ENCODE data around the gene BDP1. TPM values are rescaled to one million over a fixed set of nuclear protein-coding genes. Genes with fewer than 3 reads are reported as not detected.

The BDP1 gene
- total RNA-seq, 1 experiment from 2014 or later: 22.0 TPM

DNA sequence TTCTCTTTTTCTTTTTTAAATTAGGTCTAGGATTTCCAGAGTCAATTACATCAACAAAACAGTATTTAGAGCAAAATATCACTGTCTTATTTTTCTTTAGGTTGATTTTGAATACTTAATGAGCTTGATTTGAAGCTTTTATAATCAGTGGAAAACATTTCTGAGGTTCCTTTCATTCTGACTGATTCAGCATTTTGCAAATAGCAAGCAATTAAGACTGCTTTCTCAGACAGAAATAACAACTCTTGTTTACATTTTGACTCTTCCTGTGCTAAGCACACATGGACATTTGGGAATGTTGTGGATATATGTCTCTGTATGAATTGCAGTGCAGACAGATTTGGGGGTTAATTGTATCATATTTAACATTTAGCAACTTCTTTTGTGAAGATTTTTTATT lies 109.4 kb downstream of the BDP1 start:
- CTCF ChIA-PET: no interaction called here
- Histone ChIP-seq H4K20me1 (ENCODE audit: insufficient read depth) (no peaks in the 10 kb centered on the region), H3K4me2 (ENCODE audit: low read length) (no peak overlapping the region), H3K4me3 (replicated peaks in 1 of 2; ENCODE audit: low read depth in 1 of 2, low read length in 2 of 2) (no peak overlapping the region), H3K9ac (ENCODE audit: low read length) (no peak overlapping the region), H2AFZ (ENCODE audit: low read depth, low read length, poor library complexity, severe bottlenecking) (no peak overlapping the region), H3K27me3 (ENCODE audit: insufficient read depth, low read length) (no peaks in the 10 kb centered on the region), H3K9me2 (ENCODE audit: insufficient read depth) (no peaks in the 10 kb centered on the region), H3K36me3 (ENCODE audit: control insufficient read depth in 1 of 2, insufficient read depth in 2 of 2, low read length in 2 of 2) (peaks cover 12 to 24% of the 10 kb centered on the region in 2 experiments; a peak in 3 of 4 replicates), H3K9me3 (ENCODE audit: control insufficient read depth in 1 of 2, insufficient read depth in 1 of 2, low read depth in 1 of 2, low read length in 2 of 2) (no peaks in the 10 kb centered on the region), H3K79me2 (ENCODE audit: insufficient read depth, low read length) (no peaks in the 10 kb centered on the region), H3K4me1 (ENCODE audit: control insufficient read depth in 1 of 2, insufficient read depth in 2 of 2, low read length in 2 of 2) (no peaks in the 10 kb centered on the region), H3K27ac (ENCODE audit: low read depth, low read length) (no peak overlapping the region)
- POLR2A ChIA-PET: no interaction called here
- RAD21 ChIA-PET (ENCODE audit: low non-redundant PET in 1 of 2, low total read pairs in 2 of 2, uncharacterized antibody in 2 of 2, unreplicated experiment in 2 of 2): no interaction called here
- intact Hi-C loops (cut with micrococcal nuclease): loop anchor here (10.0 kb wide), 1 partner anchor 50 kb away; no protein-coding TSS in a partner anchor
- DNase-seq (ENCODE audit: low read depth, low spot score): no peak
- no peak for TF ChIP-seq EZH2 (IDR thresholded peaks at IDR 0.05)
- TF ChIP-seq JUND (IDR thresholded peaks at IDR 0.05): no peak
- TF ChIP-seq EGR1 (IDR thresholded peaks at IDR 0.05; ENCODE audit: low read depth): no peak
- TF ChIP-seq, protein P1, sequence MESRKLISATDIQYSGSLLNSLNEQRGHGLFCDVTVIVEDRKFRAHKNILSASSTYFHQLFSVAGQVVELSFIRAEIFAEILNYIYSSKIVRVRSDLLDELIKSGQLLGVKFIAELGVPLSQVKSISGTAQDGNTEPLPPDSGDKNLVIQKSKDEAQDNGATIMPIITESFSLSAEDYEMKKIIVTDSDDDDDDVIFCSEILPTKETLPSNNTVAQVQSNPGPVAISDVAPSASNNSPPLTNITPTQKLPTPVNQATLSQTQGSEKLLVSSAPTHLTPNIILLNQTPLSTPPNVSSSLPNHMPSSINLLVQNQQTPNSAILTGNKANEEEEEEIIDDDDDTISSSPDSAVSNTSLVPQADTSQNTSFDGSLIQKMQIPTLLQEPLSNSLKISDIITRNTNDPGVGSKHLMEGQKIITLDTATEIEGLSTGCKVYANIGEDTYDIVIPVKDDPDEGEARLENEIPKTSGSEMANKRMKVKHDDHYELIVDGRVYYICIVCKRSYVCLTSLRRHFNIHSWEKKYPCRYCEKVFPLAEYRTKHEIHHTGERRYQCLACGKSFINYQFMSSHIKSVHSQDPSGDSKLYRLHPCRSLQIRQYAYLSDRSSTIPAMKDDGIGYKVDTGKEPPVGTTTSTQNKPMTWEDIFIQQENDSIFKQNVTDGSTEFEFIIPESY (IDR thresholded peaks at IDR 0.05; ENCODE audit: extremely low read depth, insufficient replicate concordance, low read length): no peak
- TF ChIP-seq, protein P2, sequence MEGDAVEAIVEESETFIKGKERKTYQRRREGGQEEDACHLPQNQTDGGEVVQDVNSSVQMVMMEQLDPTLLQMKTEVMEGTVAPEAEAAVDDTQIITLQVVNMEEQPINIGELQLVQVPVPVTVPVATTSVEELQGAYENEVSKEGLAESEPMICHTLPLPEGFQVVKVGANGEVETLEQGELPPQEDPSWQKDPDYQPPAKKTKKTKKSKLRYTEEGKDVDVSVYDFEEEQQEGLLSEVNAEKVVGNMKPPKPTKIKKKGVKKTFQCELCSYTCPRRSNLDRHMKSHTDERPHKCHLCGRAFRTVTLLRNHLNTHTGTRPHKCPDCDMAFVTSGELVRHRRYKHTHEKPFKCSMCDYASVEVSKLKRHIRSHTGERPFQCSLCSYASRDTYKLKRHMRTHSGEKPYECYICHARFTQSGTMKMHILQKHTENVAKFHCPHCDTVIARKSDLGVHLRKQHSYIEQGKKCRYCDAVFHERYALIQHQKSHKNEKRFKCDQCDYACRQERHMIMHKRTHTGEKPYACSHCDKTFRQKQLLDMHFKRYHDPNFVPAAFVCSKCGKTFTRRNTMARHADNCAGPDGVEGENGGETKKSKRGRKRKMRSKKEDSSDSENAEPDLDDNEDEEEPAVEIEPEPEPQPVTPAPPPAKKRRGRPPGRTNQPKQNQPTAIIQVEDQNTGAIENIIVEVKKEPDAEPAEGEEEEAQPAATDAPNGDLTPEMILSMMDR (IDR thresholded peaks at IDR 0.05 in 2 of 3, conservative IDR thresholded peaks at IDR 0.05 in 1 of 3; ENCODE audit: borderline replicate concordance in 1 of 3, insufficient read depth in 1 of 3, low read depth in 2 of 3, low read length in 2 of 3): no peak
- TF ChIP-seq, protein P3, sequence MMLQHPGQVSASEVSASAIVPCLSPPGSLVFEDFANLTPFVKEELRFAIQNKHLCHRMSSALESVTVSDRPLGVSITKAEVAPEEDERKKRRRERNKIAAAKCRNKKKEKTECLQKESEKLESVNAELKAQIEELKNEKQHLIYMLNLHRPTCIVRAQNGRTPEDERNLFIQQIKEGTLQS (IDR thresholded peaks at IDR 0.05): no peak
- no peak for TF ChIP-seq ELF1 (IDR thresholded peaks at IDR 0.05; ENCODE audit: borderline replicate concordance, low read depth)
- no peak for TF ChIP-seq YY1 (IDR thresholded peaks at IDR 0.05; ENCODE audit: extremely low read depth, insufficient replicate concordance, low read depth, low read length)
- TF ChIP-seq CEBPB (IDR thresholded peaks at IDR 0.05; ENCODE audit: low read depth): no peak
- no peak for TF ChIP-seq REST (IDR thresholded peaks at IDR 0.05; ENCODE audit: low read depth)
- TF ChIP-seq ZNF274 (IDR thresholded peaks at IDR 0.05; ENCODE audit: low read depth, low read length): no peak
- TF ChIP-seq ZFX (IDR thresholded peaks at IDR 0.05): no peak
- TF ChIP-seq TCF7L2 (IDR thresholded peaks at IDR 0.05; ENCODE audit: borderline replicate concordance, extremely low read depth, insufficient read depth, insufficient read length): no peak
- TF ChIP-seq, protein P4, sequence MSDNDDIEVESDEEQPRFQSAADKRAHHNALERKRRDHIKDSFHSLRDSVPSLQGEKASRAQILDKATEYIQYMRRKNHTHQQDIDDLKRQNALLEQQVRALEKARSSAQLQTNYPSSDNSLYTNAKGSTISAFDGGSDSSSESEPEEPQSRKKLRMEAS (IDR thresholded peaks at IDR 0.05): no peak
- no peak for TF ChIP-seq FOSL1 (IDR thresholded peaks at IDR 0.05; ENCODE audit: low read depth)
- no peak for TF ChIP-seq POLR2A (IDR thresholded peaks at IDR 0.05; ENCODE audit: borderline replicate concordance, extremely low read depth, insufficient read depth, insufficient read length)
- TF ChIP-seq RAD21 (IDR thresholded peaks at IDR 0.05; ENCODE audit: low read depth): no peak
- no peak for TF ChIP-seq SP1 (IDR thresholded peaks at IDR 0.05; ENCODE audit: low read depth)
- no peak for TF ChIP-seq POLR2AphosphoS5 (IDR thresholded peaks at IDR 0.05; ENCODE audit: low read depth, low read length)
- BruUV-seq (replicated peaks): no TSS peak
- no peak for ATAC-seq
